Thyroid gland (tissue), 4 donors: ENCODE data around the gene DKK3.

Experiments used
- POLR2A ChIP-seq, 2 donors: fragments of 450-650 bp; IDR thresholded peaks; one replicate each; pipeline ENCODE4 v1.6.1; 2017; ENCODE audit warnings: antibody characterized with exemption in 2 of 2, mild to moderate bottlenecking in 2 of 2, moderate library complexity in 1 of 2
- TF ChIP-seq, protein P1 (sequence below), 6 experiments: fragments of 200-600 bp in 3 of 6; fragments of 450-650 bp in 3 of 6; sonication (generic) in 3 of 6; IDR thresholded peaks; one replicate each; pipeline ENCODE4 v1.5.1; 2016 to 2019; ENCODE audit warnings: antibody characterized with exemption in 6 of 6, mild to moderate bottlenecking in 2 of 6, inconsistent platforms in 1 of 6, moderate library complexity in 1 of 6

DNA sequence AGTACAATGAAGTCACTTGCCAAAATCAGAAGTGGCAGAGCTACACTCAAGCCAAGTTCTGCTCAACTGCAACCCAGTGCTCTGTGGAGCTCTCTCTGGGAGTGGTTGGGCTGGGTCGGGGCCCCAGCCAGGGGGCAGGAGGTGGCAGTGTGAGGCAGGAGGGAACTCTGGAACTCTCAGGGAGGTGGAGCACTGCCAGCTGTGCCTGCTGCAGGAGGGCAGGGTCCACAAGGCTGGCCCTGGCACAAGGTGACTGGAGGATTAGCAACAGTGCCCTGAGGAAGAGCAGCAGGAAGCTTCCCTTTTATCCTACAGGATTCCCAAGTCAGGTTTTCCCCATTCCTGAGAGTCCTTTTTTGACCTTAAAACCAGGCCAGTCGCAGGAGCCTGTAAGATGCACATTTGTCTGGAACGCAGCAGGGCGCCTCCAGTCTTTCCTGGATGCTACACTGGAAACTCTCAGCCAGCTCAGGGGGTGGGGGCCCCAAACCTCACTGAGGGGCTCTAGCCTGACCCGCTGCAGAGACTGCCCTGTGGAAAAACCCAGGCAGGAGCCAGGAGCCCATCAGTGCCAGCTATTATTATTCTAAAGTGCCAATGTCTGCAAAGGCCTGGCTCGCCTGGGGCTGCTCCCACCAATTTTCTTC, 31.8 kb downstream of the DKK3 start:
- no peak for TF ChIP-seq POLR2A (IDR thresholded peaks at IDR 0.05)
- TF ChIP-seq, protein P1, sequence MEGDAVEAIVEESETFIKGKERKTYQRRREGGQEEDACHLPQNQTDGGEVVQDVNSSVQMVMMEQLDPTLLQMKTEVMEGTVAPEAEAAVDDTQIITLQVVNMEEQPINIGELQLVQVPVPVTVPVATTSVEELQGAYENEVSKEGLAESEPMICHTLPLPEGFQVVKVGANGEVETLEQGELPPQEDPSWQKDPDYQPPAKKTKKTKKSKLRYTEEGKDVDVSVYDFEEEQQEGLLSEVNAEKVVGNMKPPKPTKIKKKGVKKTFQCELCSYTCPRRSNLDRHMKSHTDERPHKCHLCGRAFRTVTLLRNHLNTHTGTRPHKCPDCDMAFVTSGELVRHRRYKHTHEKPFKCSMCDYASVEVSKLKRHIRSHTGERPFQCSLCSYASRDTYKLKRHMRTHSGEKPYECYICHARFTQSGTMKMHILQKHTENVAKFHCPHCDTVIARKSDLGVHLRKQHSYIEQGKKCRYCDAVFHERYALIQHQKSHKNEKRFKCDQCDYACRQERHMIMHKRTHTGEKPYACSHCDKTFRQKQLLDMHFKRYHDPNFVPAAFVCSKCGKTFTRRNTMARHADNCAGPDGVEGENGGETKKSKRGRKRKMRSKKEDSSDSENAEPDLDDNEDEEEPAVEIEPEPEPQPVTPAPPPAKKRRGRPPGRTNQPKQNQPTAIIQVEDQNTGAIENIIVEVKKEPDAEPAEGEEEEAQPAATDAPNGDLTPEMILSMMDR (IDR thresholded peaks at IDR 0.05) = no peak
